PC-9 (cell line): Measurements from ENCODE around the gene CNN3. TPM values are rescaled to one million over a fixed set of nuclear protein-coding genes. Genes with fewer than 3 reads are reported as not detected.
A peak's percentile ranks its signal among the peaks of the same experiment; 100 is the strongest.

Source experiments
- BruUV-seq: library from RNA; stranded (reverse); fragments of 400-500 nt; replicated peaks from 2 replicates; lab custom pipeline; 2021; lab: Mats Ljungman, UMichigan
- CTCF ChIA-PET: fragments of 300-600 bp; sonication (Branson Sonifier 250); formaldehyde crosslinking; loops from one replicate; lab custom pipeline; 2022; ENCODE audit warnings: antibody characterized with exemption; lab: Charles Lee
- POLR2A ChIA-PET: fragments of 300-600 bp; sonication (Branson Sonifier 250); formaldehyde crosslinking; loops from one replicate; lab custom pipeline; 2022; ENCODE audit warnings: antibody characterized with exemption; ENCODE audit not compliant: unreplicated experiment; lab: Charles Lee
- DNase-seq, 2 experiments: peaks; one replicate each; pipeline versions ENCODE4 v3.0.0 to v3.0.0-alpha.2; 2015 to 2022; ENCODE audit warnings: mixed read lengths in 1 of 2
- H2AFZ ChIP-seq: fragments of 200-600 bp; sonication (generic); 2 replicates; pipeline ENCODE4 v1.8.1; 2017; ENCODE audit warnings: antibody characterized with exemption
- H3F3A ChIP-seq: fragments of 200-600 bp; sonication (generic); 2 replicates; pipeline ENCODE4 v1.8.1; 2017; ENCODE audit warnings: antibody characterized with exemption, mild to moderate bottlenecking, low read depth; ENCODE audit not compliant: insufficient read depth
- H3K27ac ChIP-seq: fragments of 200-600 bp; sonication (generic); 2 replicates; pipeline ENCODE4 v1.6.1; 2016; ENCODE audit warnings: mixed run types
- H3K27me3 ChIP-seq: fragments of 200-600 bp; sonication (generic); 2 replicates; pipeline ENCODE4 v1.6.1; 2016; ENCODE audit warnings: low read depth, mixed run types; ENCODE audit not compliant: insufficient read depth
- H3K36me3 ChIP-seq: fragments of 200-600 bp; sonication (generic); 2 replicates; pipeline ENCODE4 v1.6.1; 2016; ENCODE audit warnings: low read depth, mixed run types
- H3K4me1 ChIP-seq: fragments of 200-600 bp; sonication (generic); replicated peaks from 2 replicates; pipeline ENCODE4 v1.6.1; 2016; ENCODE audit warnings: mixed run types; ENCODE audit not compliant: insufficient read depth
- H3K4me2 ChIP-seq: fragments of 200-600 bp; sonication (generic); 2 replicates; pipeline ENCODE4 v1.6.1; 2017; ENCODE audit warnings: mixed run types
- H3K4me3 ChIP-seq: fragments of 200-600 bp; sonication (generic); 2 replicates; pipeline ENCODE4 v1.6.1; 2016; ENCODE audit warnings: mixed run types
- H3K79me2 ChIP-seq: fragments of 200-600 bp; sonication (generic); 2 replicates; pipeline ENCODE4 v1.6.1; 2017; ENCODE audit warnings: low read depth, mixed run types
- H3K9me2 ChIP-seq: fragments of 200-600 bp; sonication (generic); 2 replicates; pipeline ENCODE4 v1.8.1; 2017; ENCODE audit warnings: mild to moderate bottlenecking; ENCODE audit not compliant: insufficient read depth
- H3K9me3 ChIP-seq: fragments of 200-600 bp; sonication (generic); 2 replicates; pipeline ENCODE4 v1.8.1; 2016; ENCODE audit warnings: low read depth; ENCODE audit not compliant: insufficient read depth
- H4K20me1 ChIP-seq: fragments of 200-600 bp; sonication (generic); 2 replicates; pipeline ENCODE4 v1.8.1; 2017; ENCODE audit not compliant: insufficient read depth
- EZH2 ChIP-seq: fragments of 200-600 bp; sonication (generic); IDR thresholded peaks from 2 replicates; pipeline ENCODE4 v1.8.0; 2017; ENCODE audit warnings: antibody characterized with exemption, low read depth
- intact Hi-C: fragments of 100-400 bp; cut with micrococcal nuclease; formaldehyde crosslinking; loops from one replicate; pipeline ENCODE4 v1.10.0; 2022; ENCODE audit not compliant: unreplicated experiment
- total RNA-seq: library from RNA; stranded (reverse); gene quantifications from 2 replicates; pipeline ENCODE4 v1.2.3, GENCODE V29; 2021
- TF ChIP-seq, protein P1 (sequence below): fragments of 200-600 bp; sonication (generic); conservative IDR thresholded peaks from 2 replicates; pipeline ENCODE4 v1.6.1; 2017; ENCODE audit warnings: mixed run types, antibody characterized with exemption, mild to moderate bottlenecking, moderate library complexity

The CNN3 gene
- total RNA-seq, 1 experiment from 2014 or later, result 135 TPM

DNA sequence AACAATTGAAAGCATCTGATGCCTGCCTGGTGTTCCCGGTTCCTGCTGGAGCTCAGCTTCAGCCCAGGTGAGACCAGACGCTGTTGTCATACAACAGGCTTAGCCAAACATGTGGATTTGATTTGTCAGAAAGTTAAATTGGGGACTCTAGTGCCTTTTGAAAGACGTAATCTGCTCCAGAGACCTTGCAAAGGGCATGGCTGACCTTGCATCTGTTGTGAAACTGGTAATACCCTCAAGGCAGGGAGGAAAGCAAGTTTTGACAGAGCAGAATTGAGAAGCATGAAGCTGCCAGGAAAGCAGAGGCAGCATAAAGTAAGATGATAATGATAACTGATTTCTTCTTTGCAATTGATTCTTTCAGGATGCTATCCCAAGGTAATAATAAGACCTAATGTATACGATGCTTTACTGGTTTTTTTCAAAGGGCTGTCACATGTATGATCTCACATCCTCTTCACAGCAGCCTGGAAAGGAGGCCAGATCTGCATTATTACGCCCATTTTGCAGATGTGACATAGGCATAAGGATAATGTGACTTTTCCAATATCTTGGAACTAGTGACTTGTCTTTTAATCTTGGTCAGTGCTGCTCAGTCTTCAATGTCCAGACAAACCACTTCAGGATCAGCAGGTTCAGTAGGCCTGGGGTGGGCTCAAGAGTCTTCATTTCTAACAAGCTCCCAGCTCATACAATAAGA is 24.7 kb upstream of the CNN3 start:
- no peaks in the 10 kb centered on the region for H4K20me1 ChIP-seq
- H3K9me2 ChIP-seq, result no peaks in the 10 kb centered on the region
- peaks cover 8% of the 10 kb centered on the region; the same call in 1 of the 2 replicates for H3F3A ChIP-seq
- H2AFZ ChIP-seq, result no peak overlapping the region
- peak in 1 of 2 experiments; percentile 61 for DNase-seq
- no peak overlapping the region for H3K27ac ChIP-seq
- no peak overlapping the region for H3K4me2 ChIP-seq
- no peaks in the 10 kb centered on the region for H3K36me3 ChIP-seq
- peaks cover 29% of the 10 kb centered on the region for H3K4me1 ChIP-seq
- POLR2A ChIA-PET, result no interaction called here
- H3K27me3 ChIP-seq, result no peaks in the 10 kb centered on the region
- H3K4me3 ChIP-seq, result no peak overlapping the region
- BruUV-seq, result no TSS peak
- CTCF ChIA-PET, result interaction anchor here (0.8 kb wide), 1 partner anchor 438 kb away, joined by 3 read pairs; no protein-coding TSS in a partner anchor
- intact Hi-C loops, result no loop called here
- H3K79me2 ChIP-seq, result no peaks in the 10 kb centered on the region
- H3K9me3 ChIP-seq, result no peaks in the 10 kb centered on the region
- TF ChIP-seq, protein P1, sequence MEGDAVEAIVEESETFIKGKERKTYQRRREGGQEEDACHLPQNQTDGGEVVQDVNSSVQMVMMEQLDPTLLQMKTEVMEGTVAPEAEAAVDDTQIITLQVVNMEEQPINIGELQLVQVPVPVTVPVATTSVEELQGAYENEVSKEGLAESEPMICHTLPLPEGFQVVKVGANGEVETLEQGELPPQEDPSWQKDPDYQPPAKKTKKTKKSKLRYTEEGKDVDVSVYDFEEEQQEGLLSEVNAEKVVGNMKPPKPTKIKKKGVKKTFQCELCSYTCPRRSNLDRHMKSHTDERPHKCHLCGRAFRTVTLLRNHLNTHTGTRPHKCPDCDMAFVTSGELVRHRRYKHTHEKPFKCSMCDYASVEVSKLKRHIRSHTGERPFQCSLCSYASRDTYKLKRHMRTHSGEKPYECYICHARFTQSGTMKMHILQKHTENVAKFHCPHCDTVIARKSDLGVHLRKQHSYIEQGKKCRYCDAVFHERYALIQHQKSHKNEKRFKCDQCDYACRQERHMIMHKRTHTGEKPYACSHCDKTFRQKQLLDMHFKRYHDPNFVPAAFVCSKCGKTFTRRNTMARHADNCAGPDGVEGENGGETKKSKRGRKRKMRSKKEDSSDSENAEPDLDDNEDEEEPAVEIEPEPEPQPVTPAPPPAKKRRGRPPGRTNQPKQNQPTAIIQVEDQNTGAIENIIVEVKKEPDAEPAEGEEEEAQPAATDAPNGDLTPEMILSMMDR, result no peak
- TF ChIP-seq EZH2, result no peak

DNA sequence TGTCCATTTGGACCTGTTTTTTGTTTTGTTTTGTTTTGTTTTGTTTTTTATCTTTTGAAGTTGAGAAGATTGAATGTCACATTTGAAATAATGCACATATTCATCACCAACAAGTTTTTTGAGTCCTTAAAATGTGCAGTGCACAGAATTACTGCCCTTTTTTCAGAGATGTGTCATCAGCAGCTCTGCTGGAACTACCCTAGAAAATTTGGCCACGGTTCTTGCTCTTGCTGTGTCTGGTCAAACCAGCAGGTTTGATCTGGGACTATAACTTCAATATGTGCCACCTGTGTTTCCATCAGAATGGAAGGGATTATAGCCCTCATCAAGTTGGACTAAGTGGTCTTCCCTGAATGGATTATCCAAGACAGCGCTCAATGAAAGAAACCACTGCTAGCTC is 24.1 kb upstream of the CNN3 start:
- no TSS peak for BruUV-seq
- intact Hi-C loops, result no loop called here
- H3K9me3 ChIP-seq, result no peaks in the 10 kb centered on the region
- peaks cover 8% of the 10 kb centered on the region; the same call in 1 of the 2 replicates for H3F3A ChIP-seq
- TF ChIP-seq, protein P1, result no peak
- TF ChIP-seq EZH2, result no peak
- H3K36me3 ChIP-seq, result no peaks in the 10 kb centered on the region
- H3K27me3 ChIP-seq, result no peaks in the 10 kb centered on the region
- H3K79me2 ChIP-seq, result no peaks in the 10 kb centered on the region
- H3K4me2 ChIP-seq, result no peak overlapping the region
- no peak for DNase-seq
- H3K4me1 ChIP-seq, result peaks cover 29% of the 10 kb centered on the region
- H3K27ac ChIP-seq, result no peak overlapping the region
- H3K4me3 ChIP-seq, result no peak overlapping the region
- no peaks in the 10 kb centered on the region for H3K9me2 ChIP-seq
- ChIA-PET POLR2A (no interaction called here), CTCF (interaction anchor here (0.8 kb wide), 1 partner anchor 437 kb away, joined by 3 read pairs; no protein-coding TSS in a partner anchor)
- H2AFZ ChIP-seq, result no peak overlapping the region
- H4K20me1 ChIP-seq, result no peaks in the 10 kb centered on the region

DNA sequence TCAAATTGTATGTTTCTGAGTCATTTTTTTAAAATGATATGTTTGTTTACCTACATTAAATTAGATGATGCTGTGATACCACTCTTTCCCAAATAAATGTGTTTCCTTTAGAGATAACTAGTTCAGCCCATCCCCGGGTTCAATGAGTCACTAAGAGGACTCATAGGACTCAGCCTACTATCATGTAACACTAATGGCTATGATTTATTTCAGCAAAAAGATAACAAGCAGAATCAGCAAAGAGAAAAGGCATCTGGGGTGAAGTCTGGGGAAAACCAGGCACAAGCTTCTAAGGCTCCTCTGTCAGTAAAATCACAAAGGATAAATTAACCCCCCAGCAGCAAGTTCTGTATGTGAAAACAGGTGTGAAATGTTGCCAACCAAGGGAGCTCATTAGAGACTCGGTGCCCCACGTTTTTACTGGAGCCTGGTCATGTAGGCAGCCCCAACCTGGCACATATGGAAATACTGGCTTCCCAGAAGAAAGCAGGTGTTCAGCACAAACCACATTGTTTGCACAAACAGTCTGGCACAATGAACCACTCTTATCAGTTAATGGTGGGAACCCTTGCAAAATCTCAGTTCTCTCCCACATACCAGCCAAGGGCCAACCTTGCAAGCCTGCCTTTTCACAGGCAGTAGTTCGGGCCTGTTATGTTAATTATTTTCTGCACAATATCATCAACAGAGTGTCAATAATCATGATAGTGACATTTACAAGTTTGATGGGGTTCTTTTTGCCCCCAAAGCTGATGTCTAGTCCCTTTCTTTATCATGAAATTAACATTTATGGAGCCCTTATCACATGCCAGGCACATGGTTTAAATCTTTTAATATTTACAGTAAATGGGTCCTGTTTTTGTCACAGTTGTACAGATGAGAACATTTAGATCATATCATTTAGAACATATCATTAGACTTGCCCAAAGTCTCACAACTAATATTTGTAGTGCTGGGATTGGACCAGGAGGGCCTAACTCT is 23.1 kb upstream of the CNN3 start:
- BruUV-seq, result no TSS peak
- CTCF ChIA-PET, result no interaction called here
- no peak for TF ChIP-seq EZH2
- TF ChIP-seq, protein P1, result no peak
- Histone ChIP-seq H3K4me3 (no peak overlapping the region), H3K4me2 (peak overlapping the region; percentile 23), H3K36me3 (no peaks in the 10 kb centered on the region), H3K4me1 (peaks cover 29% of the 10 kb centered on the region), H3K27ac (peak overlapping the region; percentile 32), H3K79me2 (no peaks in the 10 kb centered on the region), H2AFZ (no peak overlapping the region), H3K9me2 (no peaks in the 10 kb centered on the region), H3F3A (peaks cover 8% of the 10 kb centered on the region; the same call in 1 of the 2 replicates), H3K9me3 (no peaks in the 10 kb centered on the region), H4K20me1 (no peaks in the 10 kb centered on the region), H3K27me3 (no peaks in the 10 kb centered on the region)
- intact Hi-C loops, result no loop called here
- POLR2A ChIA-PET, result interaction anchor here (0.6 kb wide), 1 partner anchor 13 kb away, joined by 11 read pairs; no protein-coding TSS in a partner anchor
- DNase-seq, result peak; percentile 20 to 91
